HG03575 (cell line): ENCODE measurements around the gene TMEM214.

Source experiments
- ATAC-seq: cut with Tn5 transposase; IDR thresholded peaks from one replicate; pipeline ENCODE4 v1.9.1; 2021; ENCODE audit not compliant: unreplicated experiment, insufficient number of reproducible peaks, low FRiP score; ENCODE audit errors: extremely low read depth

TMEM214 gene

GRCh38 chr2:27007416-27008374 is 25.1 kb upstream of the TMEM214 start:
- no peak for ATAC-seq

- ATAC-seq = no peak
These were observed 24.1 kb upstream of the TMEM214 start for GRCh38 chr2:27008678-27009077.

- ATAC-seq = no peak
These were observed 23.7 kb upstream of the TMEM214 start for GRCh38 chr2:27009083-27009482.

GRCh38 chr2:27009716-27010115 is 23.0 kb upstream of the TMEM214 start:
- no peak for ATAC-seq

- ATAC-seq = no peak
These were observed 22.6 kb upstream of the TMEM214 start for GRCh38 chr2:27010139-27010538.

- ATAC-seq = no peak
These were observed 19.0 kb upstream of the TMEM214 start for GRCh38 chr2:27013738-27014137.

GRCh38 chr2:27014771-27015433 is 17.9 kb upstream of the TMEM214 start:
- no peak for ATAC-seq

GRCh38 chr2:27016801-27017325 is 15.9 kb upstream of the TMEM214 start:
- ATAC-seq = no peak

GRCh38 chr2:27018142-27018541 is 14.6 kb upstream of the TMEM214 start:
- ATAC-seq = no peak

GRCh38 chr2:27019459-27019858 is 13.3 kb upstream of the TMEM214 start:
- no peak for ATAC-seq

- no peak for ATAC-seq
These were observed 12.6 kb upstream of the TMEM214 start for GRCh38 chr2:27019931-27020855.

- no peak for ATAC-seq
These were observed 11.3 kb upstream of the TMEM214 start for GRCh38 chr2:27021253-27022049.

GRCh38 chr2:27023740-27024139 is 9.0 kb upstream of the TMEM214 start:
- ATAC-seq = no peak

GRCh38 chr2:27024188-27024587 is 8.6 kb upstream of the TMEM214 start:
- ATAC-seq = no peak

GRCh38 chr2:27024812-27025211 is 8.0 kb upstream of the TMEM214 start:
- no peak for ATAC-seq

GRCh38 chr2:27025281-27025800 is 7.4 kb upstream of the TMEM214 start:
- no peak for ATAC-seq

- no peak for ATAC-seq
These were observed 6.6 kb upstream of the TMEM214 start for GRCh38 chr2:27025861-27026851.
